TTC549 (cell line): ENCODE data around the gene NDUFS3.
"Not testable (repeated sequence)": the region's sequence is repeated elsewhere in the genome, so short reads cannot be mapped to it uniquely, and the experiment has no call there.

ENCODE experiments used
- FAIRE-seq: peaks from 2 replicates; lab custom pipeline; 2012; peaks lifted over from hg19 to GRCh38; lab: Jason Lieb, UNC

The NDUFS3 gene

GRCh38 chr11:47578524-47579494 is at the start of gene NDUFS3, which contains the start of gene KBTBD4:
Gene NDUFS3 (plus strand): TSS chr11:47579074. CDS start chr11:47579092, 18 bp downstream.
Gene KBTBD4 (minus strand): TSS chr11:47578970. CDS start chr11:47578951, 19 bp downstream.
- no peak for FAIRE-seq

- no peak for FAIRE-seq
Observed at GRCh38 chr11:47529951-47530350, 48.9 kb upstream of the NDUFS3 start.

GRCh38 chr11:47530721-47531120 is 48.2 kb upstream of the NDUFS3 start:
- not testable (repeated sequence) for FAIRE-seq

- no peak for FAIRE-seq
Observed at GRCh38 chr11:47531666-47532065, 47.2 kb upstream of the NDUFS3 start.

GRCh38 chr11:47532597-47533213 is 46.2 kb upstream of the NDUFS3 start:
- FAIRE-seq: no peak

- no peak for FAIRE-seq
Observed at GRCh38 chr11:47533690-47534151, 45.2 kb upstream of the NDUFS3 start.

- no peak for FAIRE-seq
Observed at GRCh38 chr11:47534704-47535251, 44.1 kb upstream of the NDUFS3 start.

GRCh38 chr11:47536915-47537314 is 42.0 kb upstream of the NDUFS3 start:
- no peak for FAIRE-seq

- no peak for FAIRE-seq
Observed at GRCh38 chr11:47538741-47539565, 39.9 kb upstream of the NDUFS3 start.

GRCh38 chr11:47539681-47540039 is 39.2 kb upstream of the NDUFS3 start:
- FAIRE-seq: no peak

GRCh38 chr11:47541070-47541469 is 37.8 kb upstream of the NDUFS3 start:
- FAIRE-seq: no peak

- no peak for FAIRE-seq
Observed at GRCh38 chr11:47545298-47545697, 33.6 kb upstream of the NDUFS3 start.

GRCh38 chr11:47546274-47546673 is 32.6 kb upstream of the NDUFS3 start:
- FAIRE-seq: not testable (repeated sequence)

GRCh38 chr11:47550288-47551047 is 28.4 kb upstream of the NDUFS3 start:
- FAIRE-seq: no peak

GRCh38 chr11:47551086-47551485 is 27.8 kb upstream of the NDUFS3 start:
- FAIRE-seq: no peak

GRCh38 chr11:47552056-47552565 is 26.8 kb upstream of the NDUFS3 start:
- FAIRE-seq: no peak

- FAIRE-seq: no peak
Observed at GRCh38 chr11:47552566-47553405, 26.1 kb upstream of the NDUFS3 start, which contains the start of gene CELF1. Gene CELF1 (minus strand): TSS chr11:47553132. CDS start chr11:47499523, 53,609 bp downstream.

GRCh38 chr11:47553406-47553743 is 25.5 kb upstream of the NDUFS3 start:
- FAIRE-seq: no peak

GRCh38 chr11:47557004-47557403 is 21.9 kb upstream of the NDUFS3 start:
- not testable (repeated sequence) for FAIRE-seq

GRCh38 chr11:47558695-47559094 is 20.2 kb upstream of the NDUFS3 start:
- FAIRE-seq: no peak
